Stimulated activated naive CD8-positive, alpha-beta T cell treated with anti-CD3 and anti-CD28 coated beads, Interleukin-15, Interleukin-2, amounts not matched to agents 100 ng/mL and 50 ng/mL, for 24 hours (primary cell): ENCODE measurements around the gene DUSP16.
"Not testable (repeated sequence)": the region's sequence is repeated elsewhere in the genome, so short reads cannot be mapped to it uniquely, and the experiment has no call there.

Source experiments
- H3K27ac Mint-ChIP-seq: one replicate; pipeline ENCODE4 v1.8.0; 2021; ENCODE audit warnings: mild to moderate bottlenecking, mixed read lengths
- H3K27me3 Mint-ChIP-seq: one replicate; pipeline ENCODE4 v1.8.0; 2021; ENCODE audit warnings: mixed read lengths
- H3K36me3 Mint-ChIP-seq: one replicate; pipeline ENCODE4 v1.8.0; 2021; ENCODE audit warnings: low read depth, mixed read lengths
- H3K4me1 Mint-ChIP-seq: one replicate; pipeline ENCODE4 v1.8.0; 2021; ENCODE audit warnings: low read depth, mixed read lengths
- H3K4me3 Mint-ChIP-seq: one replicate; pipeline ENCODE4 v1.8.0; 2021; ENCODE audit warnings: mild to moderate bottlenecking, mixed read lengths
- H3K9me3 Mint-ChIP-seq: one replicate; pipeline ENCODE4 v1.8.0; 2021; ENCODE audit warnings: mixed read lengths

DUSP16 gene

GRCh38 chr12:12592930-12593329, 30.3 kb upstream of the DUSP16 start:
- Mint-ChIP-seq H3K27ac (no peak overlapping the region), H3K4me3 (no peak overlapping the region), H3K4me1 (no peaks in the 10 kb centered on the region), H3K27me3 (peaks cover 3% of the 10 kb centered on the region), H3K9me3 (no peaks in the 10 kb centered on the region), H3K36me3 (no peaks in the 10 kb centered on the region)

GRCh38 chr12:12590961-12591360, 28.3 kb upstream of the DUSP16 start:
- H3K36me3 Mint-ChIP-seq = no peaks in the 10 kb centered on the region
- H3K9me3 Mint-ChIP-seq = no peaks in the 10 kb centered on the region
- H3K27ac Mint-ChIP-seq = no peak overlapping the region
- peaks cover 3% of the 10 kb centered on the region for H3K4me1 Mint-ChIP-seq
- H3K4me3 Mint-ChIP-seq = no peak overlapping the region
- peaks cover 3% of the 10 kb centered on the region for H3K27me3 Mint-ChIP-seq

GRCh38 chr12:12588436-12588835, 25.8 kb upstream of the DUSP16 start:
- H3K27me3 Mint-ChIP-seq, H3K27ac Mint-ChIP-seq, H3K4me3 Mint-ChIP-seq, H3K36me3 Mint-ChIP-seq, H3K9me3 Mint-ChIP-seq: not testable (repeated sequence)
- peaks cover 23% of the 10 kb centered on the region for H3K4me1 Mint-ChIP-seq

- no peaks in the 10 kb centered on the region for H3K9me3 Mint-ChIP-seq
- no peaks in the 10 kb centered on the region for H3K36me3 Mint-ChIP-seq
- H3K27ac Mint-ChIP-seq = no peak overlapping the region
- H3K4me1 Mint-ChIP-seq = peaks cover 29% of the 10 kb centered on the region
- H3K4me3 Mint-ChIP-seq = no peak overlapping the region
- peaks cover 3% of the 10 kb centered on the region for H3K27me3 Mint-ChIP-seq
Measured at GRCh38 chr12:12587878-12588277, 25.2 kb upstream of the DUSP16 start.

DNA sequence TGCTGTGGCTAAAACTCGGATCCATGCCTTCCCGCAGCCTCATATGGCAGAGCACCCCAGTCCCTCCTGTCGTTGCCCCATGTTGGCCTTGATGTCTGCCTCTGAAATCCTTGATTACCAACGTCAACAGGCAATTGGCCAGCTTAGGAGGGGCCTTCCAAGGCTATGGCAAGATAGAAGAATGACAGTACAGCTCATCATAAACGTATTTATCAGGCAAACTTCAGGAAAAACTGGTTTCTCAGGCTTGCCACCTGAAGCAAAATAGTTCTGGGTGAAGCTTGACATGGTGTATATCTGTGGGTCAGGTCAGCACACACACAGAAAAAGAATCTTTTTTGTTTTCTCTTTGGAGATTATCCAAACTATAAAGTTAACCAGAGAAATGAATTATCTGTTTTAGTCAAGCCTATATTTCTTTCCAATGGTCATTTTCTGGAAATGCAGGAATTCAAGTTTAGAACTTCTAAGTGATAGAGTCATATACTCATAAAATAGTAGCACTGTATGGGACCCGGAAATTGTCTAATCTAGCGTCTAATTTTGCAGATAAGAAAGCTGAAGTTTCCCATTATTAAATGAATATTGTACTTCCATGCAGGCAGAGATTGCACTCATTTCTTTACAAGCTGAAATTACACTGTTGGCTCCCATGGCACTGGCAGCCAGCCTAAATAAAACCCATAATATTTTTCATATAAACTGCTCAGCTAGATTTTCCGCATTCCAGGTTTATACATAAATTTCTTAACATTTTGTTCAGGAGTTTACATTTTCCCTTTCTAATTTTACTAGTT, 24.4 kb upstream of the DUSP16 start:
- Mint-ChIP-seq H3K36me3 (no peaks in the 10 kb centered on the region), H3K4me1 (peaks cover 37% of the 10 kb centered on the region), H3K4me3 (no peak overlapping the region), H3K27me3 (peaks cover 3% of the 10 kb centered on the region), H3K9me3 (no peaks in the 10 kb centered on the region), H3K27ac (no peak overlapping the region)

- Mint-ChIP-seq H3K27me3 (peaks cover 3% of the 10 kb centered on the region), H3K4me3 (no peak overlapping the region), H3K9me3 (no peaks in the 10 kb centered on the region), H3K27ac (no peak overlapping the region), H3K36me3 (no peaks in the 10 kb centered on the region), H3K4me1 (peaks cover 41% of the 10 kb centered on the region)
Measured at GRCh38 chr12:12585115-12585863, 22.6 kb upstream of the DUSP16 start.

- Mint-ChIP-seq H3K27me3 (no peaks in the 10 kb centered on the region), H3K9me3 (no peaks in the 10 kb centered on the region), H3K36me3 (no peaks in the 10 kb centered on the region), H3K27ac (no peak overlapping the region), H3K4me1 (peaks cover 41% of the 10 kb centered on the region), H3K4me3 (peak overlapping the region; percentile 14)
Measured at GRCh38 chr12:12583510-12584178, 21.0 kb upstream of the DUSP16 start.

DNA sequence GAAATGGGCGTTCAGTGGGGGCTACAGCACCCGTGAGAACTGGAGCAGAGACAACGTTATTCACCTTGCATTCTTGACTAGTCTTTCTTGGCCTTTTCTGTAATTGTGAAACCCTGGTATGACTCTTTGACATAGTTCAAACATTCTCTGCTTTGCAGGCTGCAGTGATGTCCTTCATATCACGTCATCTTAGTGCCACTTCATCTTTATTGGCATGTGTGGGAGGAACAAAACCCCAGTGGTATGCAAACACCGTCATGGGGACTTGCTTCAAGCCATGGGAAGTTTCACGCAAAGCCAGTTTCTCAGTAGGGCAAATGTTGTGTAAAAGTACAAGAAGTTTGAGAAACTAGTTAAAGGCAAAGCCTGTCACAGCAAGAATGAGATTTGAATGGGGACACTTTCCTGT, 20.2 kb upstream of the DUSP16 start:
- Mint-ChIP-seq H3K36me3 (no peaks in the 10 kb centered on the region), H3K4me1 (peaks cover 43% of the 10 kb centered on the region), H3K4me3 (peak overlapping the region; percentile 14), H3K9me3 (no peaks in the 10 kb centered on the region), H3K27me3 (no peaks in the 10 kb centered on the region), H3K27ac (peak overlapping the region; percentile 72)

DNA sequence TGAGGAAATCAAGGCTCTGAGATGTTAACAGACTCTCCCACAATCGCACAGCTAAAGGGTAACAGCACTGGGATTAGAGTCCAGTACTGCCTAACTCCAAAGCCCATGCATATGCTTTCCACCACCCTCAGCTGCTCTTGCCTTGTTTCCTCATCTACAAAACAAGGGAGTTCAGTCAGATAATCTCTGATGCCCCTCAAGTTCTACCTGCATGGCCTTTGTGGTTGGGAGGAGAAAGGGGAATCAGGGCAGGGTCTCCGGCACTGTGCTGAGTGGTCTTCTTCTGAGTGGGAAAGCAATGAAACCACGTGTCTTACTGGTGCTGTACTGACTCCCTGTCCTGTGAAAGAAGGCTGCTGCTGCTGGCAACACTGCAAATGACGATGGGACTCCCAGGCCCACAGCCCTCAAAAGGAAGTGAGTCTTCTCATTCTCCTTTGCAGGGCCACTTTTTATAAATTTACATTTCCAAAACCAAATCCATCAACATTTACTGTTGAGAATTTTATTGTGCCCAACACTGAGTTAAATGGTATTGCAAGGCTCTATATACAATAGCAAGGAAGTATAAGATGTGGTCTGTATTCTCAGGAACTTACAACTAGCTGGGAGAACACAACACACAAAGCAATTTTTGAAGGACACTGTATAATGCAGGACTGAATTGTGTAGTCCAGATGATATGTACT, 19.7 kb upstream of the DUSP16 start:
- peaks cover 47% of the 10 kb centered on the region for H3K4me1 Mint-ChIP-seq
- no peaks in the 10 kb centered on the region for H3K36me3 Mint-ChIP-seq
- H3K27me3 Mint-ChIP-seq = no peaks in the 10 kb centered on the region
- H3K9me3 Mint-ChIP-seq = no peaks in the 10 kb centered on the region
- H3K4me3 Mint-ChIP-seq = no peak overlapping the region
- peak overlapping the region; percentile 72 for H3K27ac Mint-ChIP-seq

GRCh38 chr12:12580716-12581115, 18.1 kb upstream of the DUSP16 start:
- H3K9me3 Mint-ChIP-seq, H3K36me3 Mint-ChIP-seq: not testable (repeated sequence)
- peaks cover 41% of the 10 kb centered on the region for H3K4me1 Mint-ChIP-seq

GRCh38 chr12:12577786-12578185, 15.1 kb upstream of the DUSP16 start:
- Mint-ChIP-seq H3K9me3 (no peaks in the 10 kb centered on the region), H3K4me3 (no peak overlapping the region), H3K27me3 (no peaks in the 10 kb centered on the region), H3K4me1 (peaks cover 17% of the 10 kb centered on the region), H3K27ac (no peak overlapping the region), H3K36me3 (no peaks in the 10 kb centered on the region)

More at GRCh38 chr12:12580716-12581115, 18.1 kb upstream of the DUSP16 start:
- H3K4me3 Mint-ChIP-seq, H3K27me3 Mint-ChIP-seq, H3K27ac Mint-ChIP-seq: not testable (repeated sequence)

GRCh38 chr12:12572659-12573058, 10.0 kb upstream of the DUSP16 start:
- Mint-ChIP-seq H3K4me3 (no peak overlapping the region), H3K27ac (no peak overlapping the region), H3K9me3 (no peaks in the 10 kb centered on the region), H3K4me1 (peaks cover 2% of the 10 kb centered on the region), H3K36me3 (no peaks in the 10 kb centered on the region), H3K27me3 (no peaks in the 10 kb centered on the region)

- H3K27ac Mint-ChIP-seq, H3K9me3 Mint-ChIP-seq, H3K36me3 Mint-ChIP-seq, H3K27me3 Mint-ChIP-seq, H3K4me3 Mint-ChIP-seq: not testable (repeated sequence)
- H3K4me1 Mint-ChIP-seq = peaks cover 13% of the 10 kb centered on the region
Measured at GRCh38 chr12:12565971-12566370, 3.3 kb upstream of the DUSP16 start.

DNA sequence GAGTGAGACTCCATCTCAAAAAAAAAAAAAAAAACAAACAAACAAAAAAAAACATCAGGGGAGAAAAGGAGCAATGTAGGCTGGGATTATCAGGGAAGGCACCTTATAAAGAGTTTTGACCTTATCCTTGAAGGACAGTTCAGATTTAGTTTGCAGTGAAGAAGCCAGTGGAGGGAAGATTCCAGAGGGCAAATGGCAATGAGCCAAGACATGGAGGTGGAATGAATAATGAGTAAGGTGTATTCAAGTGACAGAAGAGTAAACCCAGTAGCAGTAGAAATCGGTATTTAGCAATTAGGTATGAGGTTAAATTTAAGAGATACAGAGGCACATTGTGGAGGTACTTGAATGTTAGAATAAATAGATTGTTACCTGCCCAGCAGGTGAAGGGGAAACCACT, 2.2 kb upstream of the DUSP16 start:
- peaks cover 9% of the 10 kb centered on the region for H3K36me3 Mint-ChIP-seq
- peaks cover 22% of the 10 kb centered on the region for H3K4me1 Mint-ChIP-seq
- H3K4me3 Mint-ChIP-seq = no peak overlapping the region
- no peaks in the 10 kb centered on the region for H3K9me3 Mint-ChIP-seq
- H3K27me3 Mint-ChIP-seq = no peaks in the 10 kb centered on the region
- no peak overlapping the region for H3K27ac Mint-ChIP-seq
